Stimulated activated CD8-positive, alpha-beta memory T cell treated with anti-CD3 and anti-CD28 coated beads, Interleukin-7, amount 100 ng/mL, for 4 hours (primary cell): Measurements from ENCODE around the gene ZNF273.
"Not testable (repeated sequence)": the region's sequence is repeated elsewhere in the genome, so short reads cannot be mapped to it uniquely, and the experiment has no call there.

Source experiments
- DNase-seq, 2 donors: peaks; one replicate each; pipeline ENCODE4 v3.0.0-alpha.2; 2020; ENCODE audit warnings: low read depth in 2 of 2

ZNF273 gene

DNA sequence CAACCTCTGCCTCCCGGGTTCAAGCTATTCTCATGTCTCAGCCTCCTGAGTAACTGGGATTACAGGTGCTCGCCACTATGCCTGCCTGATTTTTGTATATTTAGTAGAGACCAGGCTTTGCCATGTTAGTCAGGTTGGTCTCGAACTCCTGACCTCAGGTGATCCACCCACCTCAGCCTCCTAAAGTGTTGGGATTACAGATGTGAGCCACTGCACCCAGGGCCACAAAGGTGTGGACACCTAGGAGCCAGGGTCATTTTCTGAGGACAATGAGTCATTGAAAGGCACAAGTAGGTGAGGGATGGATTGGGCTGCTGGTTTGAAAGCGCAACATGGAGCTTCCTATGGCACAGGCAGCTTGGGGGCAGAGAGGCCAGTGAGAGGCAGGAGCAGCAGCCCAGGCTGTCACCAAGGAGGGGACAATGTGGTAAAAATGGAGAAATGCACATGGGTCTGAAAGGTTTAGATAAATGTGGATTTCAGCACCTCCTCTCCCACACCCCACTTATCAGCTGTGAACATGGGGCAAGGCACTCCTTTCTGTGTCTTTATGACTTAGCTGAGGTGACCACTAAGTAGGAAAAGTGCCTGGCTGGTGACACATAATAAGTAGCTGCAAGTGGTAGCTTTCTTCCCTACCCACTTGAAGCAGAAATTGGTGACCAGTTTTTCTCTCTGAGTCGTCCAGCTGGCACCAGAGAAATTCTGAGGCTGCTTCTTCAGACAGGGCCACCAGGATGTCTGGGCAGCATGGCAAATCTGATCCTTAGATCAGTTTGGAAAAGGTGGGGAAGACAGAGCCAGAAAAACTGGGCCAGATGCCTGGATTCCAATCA lies 41.8 kb downstream of the ZNF273 start:
- not testable (repeated sequence) for DNase-seq

DNA sequence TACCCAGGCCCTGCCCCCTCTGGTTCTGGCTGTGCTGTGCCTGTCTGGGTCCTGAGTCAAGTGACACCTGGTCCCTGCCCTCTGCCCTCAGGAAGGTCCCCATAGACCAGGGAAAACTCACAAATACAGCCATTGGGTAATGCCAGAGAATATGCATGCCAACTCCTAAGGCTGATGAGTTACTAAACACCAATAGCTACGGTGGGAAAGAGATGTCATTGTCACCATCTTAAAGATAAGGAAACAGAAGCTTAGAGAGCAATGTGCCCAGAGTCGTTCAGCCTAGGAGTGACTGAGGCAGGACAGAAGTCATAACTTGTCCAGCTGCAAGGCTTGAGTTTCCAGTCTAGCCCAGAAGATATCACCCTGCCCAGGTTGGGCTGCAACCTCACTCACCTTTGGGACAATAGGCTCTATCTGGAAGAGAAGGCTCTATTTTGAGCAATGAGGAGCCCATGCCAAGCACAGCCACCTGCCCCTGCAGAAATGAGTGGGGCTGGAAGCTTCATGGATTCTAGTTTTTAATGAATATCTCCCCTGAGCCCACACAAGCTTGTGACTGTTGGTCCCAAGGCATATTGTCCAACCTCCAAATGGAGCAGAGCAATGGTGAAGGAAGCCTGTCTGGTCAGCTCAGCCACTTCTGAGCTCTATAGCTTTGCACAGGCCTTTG lies 42.6 kb downstream of the ZNF273 start:
- DNase-seq: no peak

DNA sequence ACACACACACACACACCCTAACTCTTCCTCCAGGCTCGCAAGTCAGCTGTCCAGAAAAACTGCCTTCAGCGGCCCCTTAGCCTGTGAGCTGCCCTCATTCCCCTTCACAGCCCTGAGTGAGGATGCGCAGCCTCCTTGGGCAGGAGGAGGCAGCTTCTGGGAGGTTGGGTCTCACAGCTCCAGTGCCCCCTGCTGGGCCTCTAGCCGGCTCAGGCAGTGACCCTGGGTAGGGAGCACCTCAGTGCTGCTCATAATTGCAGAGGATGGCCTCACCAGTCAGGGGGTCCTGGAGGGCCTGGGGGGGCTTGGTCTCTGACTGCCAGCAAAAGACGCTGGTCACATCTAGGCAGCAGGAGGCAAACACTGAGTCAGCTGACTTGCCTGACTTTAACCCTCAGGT lies 43.7 kb downstream of the ZNF273 start:
- DNase-seq: no peak

DNA sequence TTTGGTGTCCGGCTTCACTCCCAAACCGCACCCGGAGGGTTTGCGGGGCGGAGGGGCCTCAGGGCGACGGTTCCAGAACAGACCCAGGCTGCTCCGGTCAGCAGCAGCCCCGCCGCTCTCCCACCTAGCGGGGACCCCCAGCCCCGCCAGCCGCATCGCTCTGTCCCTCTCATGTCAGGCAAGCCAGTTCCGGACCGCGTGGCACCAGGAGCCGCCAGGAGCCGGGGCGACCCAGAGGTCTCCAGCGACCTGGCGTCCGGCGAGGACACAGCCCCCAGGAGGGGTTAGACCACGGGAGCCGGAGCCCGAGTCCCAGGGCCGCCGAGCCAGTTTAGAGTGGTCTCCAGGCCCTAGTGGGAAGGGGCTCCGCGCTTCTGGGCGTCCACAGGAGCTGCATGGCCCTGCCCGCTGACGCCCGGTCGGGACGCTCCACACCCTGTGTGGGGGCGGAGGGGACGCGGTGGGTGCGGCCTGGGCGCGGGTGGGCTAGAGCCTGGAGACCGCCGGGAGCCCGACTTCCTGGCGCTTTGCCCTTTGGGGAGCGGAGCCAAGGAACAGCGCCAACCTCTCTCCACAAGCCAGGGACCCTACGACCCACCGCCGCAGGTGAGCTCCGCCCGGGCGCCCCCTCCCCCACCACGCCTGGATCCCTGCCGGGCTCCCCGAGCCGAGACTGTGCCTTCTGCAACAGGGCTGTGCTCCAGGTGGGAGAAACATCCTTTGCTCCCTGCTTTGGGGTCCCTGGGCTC lies 44.4 kb downstream of the ZNF273 start:
- DNase-seq: no peak

DNA sequence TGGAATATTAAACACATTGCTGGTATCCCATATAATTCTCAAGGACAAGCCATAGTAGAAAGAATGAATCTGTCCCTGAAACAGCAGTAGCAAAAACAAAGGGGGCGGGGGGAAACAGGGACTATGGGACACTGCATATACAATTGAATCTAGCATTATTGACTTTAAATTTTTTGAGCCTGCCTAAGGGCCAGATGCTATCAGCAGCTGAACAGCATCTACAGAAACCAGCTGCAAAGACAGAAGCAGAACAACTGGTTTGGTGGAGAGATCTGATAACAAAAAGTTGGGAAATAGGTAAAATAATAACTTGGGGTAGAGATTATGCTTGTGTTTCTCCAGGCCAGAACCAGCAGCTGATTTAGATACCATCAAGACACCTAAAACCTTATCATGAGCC lies 45.7 kb downstream of the ZNF273 start:
- DNase-seq: not testable (repeated sequence)

DNA sequence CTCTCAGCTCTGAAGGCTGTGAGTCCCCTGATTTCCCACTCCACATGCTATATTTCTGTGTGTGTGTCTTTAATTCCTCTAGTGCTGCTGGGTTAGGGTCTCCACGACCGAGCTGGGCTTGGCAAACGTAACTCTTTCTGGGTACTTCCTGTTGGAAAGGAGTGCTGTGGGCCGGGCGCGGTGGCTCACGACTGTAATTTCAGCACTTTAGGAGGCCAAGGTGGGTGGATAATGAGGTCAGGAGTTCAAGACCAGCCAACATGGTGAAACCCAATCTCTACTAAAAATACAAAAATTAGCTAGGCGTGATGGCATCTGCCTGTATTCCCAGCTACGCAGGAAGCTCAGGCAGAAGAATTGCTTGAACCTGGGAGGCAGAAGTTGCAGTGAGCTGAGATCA lies 47.6 kb downstream of the ZNF273 start:
- not testable (repeated sequence) for DNase-seq

DNA sequence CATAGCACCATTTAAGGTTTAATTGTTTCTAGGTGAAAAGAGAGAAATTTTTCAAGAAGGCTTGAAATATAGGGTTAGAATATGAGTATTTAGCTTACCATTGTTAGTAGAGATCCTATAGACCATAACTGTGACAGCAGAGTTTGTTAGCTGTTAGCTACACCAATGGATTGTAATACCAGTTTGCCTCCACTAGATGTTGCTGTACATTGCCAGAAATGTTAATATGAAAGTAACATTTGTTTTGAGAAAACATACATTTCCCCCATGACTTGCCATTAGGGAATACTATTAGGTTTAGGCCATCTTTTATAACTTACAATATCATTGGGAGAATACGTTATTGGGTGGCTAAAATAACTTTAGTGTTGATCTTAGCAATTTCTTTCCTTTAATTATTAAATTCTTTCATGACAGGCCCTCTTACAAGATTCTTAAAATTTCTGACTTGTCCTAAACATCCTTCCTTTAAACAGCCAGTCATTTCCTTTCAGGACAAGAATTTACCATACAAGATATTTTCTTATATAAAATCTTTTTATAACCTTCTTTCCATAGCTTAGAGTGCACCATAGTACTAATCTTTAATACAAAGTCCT lies 48.3 kb downstream of the ZNF273 start:
- no peak for DNase-seq

DNA sequence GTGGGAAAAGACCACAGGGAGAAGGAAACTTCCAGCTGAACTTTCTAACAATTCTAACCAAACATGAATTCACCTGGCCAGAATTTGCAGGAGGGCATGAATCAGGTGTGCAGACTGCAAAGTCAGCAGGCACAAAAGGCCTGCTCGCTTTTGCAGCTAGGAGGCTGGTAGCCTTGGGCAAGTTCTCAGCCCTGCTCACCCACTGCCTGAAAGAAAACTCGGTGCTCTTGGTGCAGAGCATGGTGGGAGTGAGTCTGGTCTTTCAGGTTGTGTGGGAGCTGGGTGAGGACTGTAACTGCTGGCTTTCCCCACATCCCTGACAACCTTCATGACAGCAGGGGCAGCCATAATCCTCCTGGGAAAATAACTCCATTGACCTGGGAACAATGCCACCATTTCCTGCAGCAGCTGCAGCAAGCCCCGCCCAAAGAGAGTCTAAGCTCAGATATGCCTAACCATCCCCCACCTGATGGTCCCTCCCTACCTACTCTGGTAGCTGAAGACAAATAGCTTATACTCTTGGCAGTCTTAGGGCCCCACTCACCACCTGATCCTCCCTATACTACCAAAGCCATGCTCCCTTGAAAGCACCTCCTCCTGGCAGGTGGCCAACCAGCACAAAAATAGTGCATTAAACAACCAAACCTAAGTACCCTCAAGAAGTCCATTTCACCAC lies 56.1 kb downstream of the ZNF273 start:
- DNase-seq: no peak

DNA sequence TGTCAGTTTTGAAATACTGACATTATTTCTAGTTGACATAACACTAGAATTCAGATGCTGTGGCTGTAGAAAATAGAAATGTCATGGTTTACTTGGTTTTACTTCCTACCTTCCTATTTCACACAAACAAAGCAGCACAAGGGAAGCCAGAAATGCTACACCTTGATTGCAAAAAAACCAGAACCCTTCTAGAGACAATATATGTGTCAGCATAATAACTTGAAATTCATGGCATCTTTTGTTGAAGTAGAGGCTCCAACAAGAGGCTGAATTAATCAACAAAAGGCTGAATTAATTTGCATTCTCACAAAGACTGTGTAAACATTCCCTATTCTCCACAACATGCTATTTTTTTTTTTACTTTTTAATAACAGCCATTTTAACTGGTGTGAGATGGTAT lies 62.5 kb downstream of the ZNF273 start:
- no peak for DNase-seq

DNA sequence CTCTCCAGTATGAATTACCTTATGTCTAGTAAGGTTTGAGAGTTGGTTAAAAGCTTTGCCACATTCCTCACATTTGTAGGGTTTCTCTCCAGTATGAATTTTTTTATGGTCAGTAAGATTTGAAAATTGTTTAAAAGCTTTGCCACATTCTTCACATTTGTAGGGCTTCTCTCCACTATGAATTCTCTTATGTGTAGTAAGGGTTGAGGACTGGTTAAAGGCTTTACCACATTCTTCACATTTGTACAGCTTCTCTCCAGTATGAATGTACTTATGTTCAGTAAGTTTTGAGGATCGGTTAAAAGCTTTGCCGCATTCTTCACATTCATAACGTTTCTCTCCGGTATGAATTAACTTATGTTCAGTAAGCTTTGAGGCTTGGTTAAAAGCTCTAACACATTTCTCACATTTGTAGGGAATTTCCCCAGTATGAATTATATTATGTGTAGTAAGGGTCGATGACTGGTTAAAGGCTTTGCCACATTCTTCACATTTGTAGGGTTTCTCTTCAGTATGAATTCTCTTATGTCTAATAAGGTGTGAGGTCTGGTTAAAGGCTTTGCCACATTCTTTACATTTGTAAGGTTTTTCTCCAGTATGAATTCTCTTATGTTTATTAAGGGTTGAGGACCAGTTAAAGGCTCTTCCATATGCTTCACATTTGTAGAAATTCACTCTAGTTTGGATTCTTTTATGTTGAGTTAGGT lies 75.6 kb downstream of the ZNF273 start:
- DNase-seq: no peak
